Small intestine (tissue), 7 donors: ENCODE measurements around the gene COL11A2. TPM values are rescaled to one million over a fixed set of nuclear protein-coding genes. Genes with fewer than 3 reads are reported as not detected.

ENCODE experiments used
- DNase-seq, 2 donors: peaks; one replicate each; pipeline versions ENCODE4 v3.0.0 to v3.0.0-alpha.2; 2013
- FAIRE-seq: peaks from 2 replicates; lab custom pipeline; 2012; peaks lifted over from hg19 to GRCh38; lab: Jason Lieb, UNC
- H3K27ac ChIP-seq, 3 donors: one replicate each; pipeline ENCODE4 v1.5.1; 2013; ENCODE audit warnings: low read length in 2 of 3, mild to moderate bottlenecking in 2 of 3, control low read depth in 1 of 3, inconsistent platforms in 1 of 3, low read depth in 1 of 3, moderate library complexity in 1 of 3
- H3K27me3 ChIP-seq, 3 donors: one replicate each; pipeline ENCODE4 v1.6.1; 2013; ENCODE audit warnings: low read length in 3 of 3, inconsistent platforms in 1 of 3; ENCODE audit not compliant: control insufficient read depth in 3 of 3, insufficient read depth in 3 of 3
- H3K36me3 ChIP-seq, 3 donors: one replicate each; pipeline ENCODE4 v1.6.1; 2013; ENCODE audit warnings: low read length in 3 of 3, inconsistent platforms in 1 of 3, low read depth in 1 of 3, mild to moderate bottlenecking in 1 of 3, moderate library complexity in 1 of 3; ENCODE audit not compliant: control insufficient read depth in 3 of 3, insufficient read depth in 2 of 3
- H3K4me1 ChIP-seq, 3 donors: one replicate each; pipeline ENCODE4 v1.6.1; 2013; ENCODE audit warnings: low read length in 2 of 3, inconsistent platforms in 1 of 3, low read depth in 1 of 3, mild to moderate bottlenecking in 1 of 3, moderate library complexity in 1 of 3; ENCODE audit not compliant: control insufficient read depth in 3 of 3, insufficient read depth in 2 of 3
- H3K4me3 ChIP-seq, 3 donors: one replicate each; pipeline ENCODE4 v1.5.1; 2013; ENCODE audit warnings: low read length in 3 of 3, control low read depth in 1 of 3, inconsistent platforms in 1 of 3, low read depth in 1 of 3, mild to moderate bottlenecking in 1 of 3, moderate library complexity in 1 of 3
- H3K9me3 ChIP-seq, 2 donors: one replicate each; pipeline ENCODE4 v1.6.1; 2013; ENCODE audit warnings: low read depth in 1 of 2, low read length in 1 of 2; ENCODE audit not compliant: control insufficient read depth in 2 of 2, insufficient read depth in 1 of 2
- WGBS, 3 donors: extraction: QIAGEN DNeasy Blood & Tissue Kit; methylation state at CpG; one replicate each; pipeline ENCODE4 v1.1.7; 2013; 5-methylcytosine and 5-hydroxymethylcytosine counted together
- polyA plus RNA-seq, 4 donors: library from polyadenylated mRNA; stranded (reverse) in 3 of 4; unstranded in 1 of 4; fragments of 200-250 nt in 3 of 4; fragments of 120-200 nt in 1 of 4; gene quantifications; one replicate each; pipeline versions ENCODE4 v1.2.1 to v1.2.3, GENCODE V29; 2013
- donor health status: healthy with polysubstance abuse.
- donor health status: control.
- donor health status: control.
- donor health status: Bipolar disorder and iron deficiency.
- donor health status: healthy.

The COL11A2 gene
- polyA plus RNA-seq, 4 donors: 0.27 to 7.5 (median 0.62) TPM

- DNase-seq (no peak), FAIRE-seq (no peak)
- H3K9me3 ChIP-seq: no peaks in the 10 kb centered on the region
- no peak overlapping the region for H3K27ac ChIP-seq
- 3 to 7% (median 4%) methylated on average over 34 to 72 of the region's 72 CpGs for WGBS, 3 donors
- H3K36me3 ChIP-seq: peaks cover 14 to 39% (median 14%) of the 10 kb centered on the region in 3 donors
- peak overlapping the region in 2 of 3 donors; percentile 10 to 18 for H3K4me3 ChIP-seq
- H3K4me1 ChIP-seq: peaks cover 0 to 16% (median 3%) of the 10 kb centered on the region in 3 donors
- H3K27me3 ChIP-seq: peaks cover 0 to 26% (median 9%) of the 10 kb centered on the region in 3 donors
Observed at GRCh38 chr6:33192671-33193602, 670 bp upstream of the COL11A2 start.

- WGBS, 3 donors: 24 to 46% (median 36%) methylated on average over 8 of the region's 8 CpGs
- no peak for FAIRE-seq
- no peak for DNase-seq
Observed at GRCh38 chr6:33191383-33192104, 723 bp downstream of the COL11A2 start.

GRCh38 chr6:33190504-33191107 lies 1.7 kb downstream of the COL11A2 start:
- 62 to 76% (median 70%) methylated on average over 8 to 11 of the region's 11 CpGs for WGBS, 3 donors
- no peak for FAIRE-seq

More at GRCh38 chr6:33191383-33192104, 723 bp downstream of the COL11A2 start:
- Histone ChIP-seq H3K27ac (no peak overlapping the region), H3K4me3 (no peak overlapping the region), H3K4me1 (peaks cover 0 to 16% (median 3%) of the 10 kb centered on the region in 3 donors), H3K9me3 (no peaks in the 10 kb centered on the region), H3K36me3 (peaks cover 13 to 31% (median 14%) of the 10 kb centered on the region in 3 donors), H3K27me3 (peaks cover 0 to 29% (median 9%) of the 10 kb centered on the region in 3 donors)

GRCh38 chr6:33189625-33190448 lies 2.4 kb downstream of the COL11A2 start:
- H3K36me3 ChIP-seq: peaks cover 3 to 14% (median 5%) of the 10 kb centered on the region in 3 donors
- DNase-seq: no peak
- no peak for FAIRE-seq
- no peak overlapping the region for H3K4me3 ChIP-seq
- no peak overlapping the region for H3K27ac ChIP-seq
- WGBS, 3 donors: 68 to 70% (median 69%) methylated on average over 6 to 7 of the region's 7 CpGs
- H3K27me3 ChIP-seq: peaks cover 2 to 36% (median 9%) of the 10 kb centered on the region in 3 donors
- H3K4me1 ChIP-seq: peaks cover 0 to 16% (median 3%) of the 10 kb centered on the region in 3 donors
- no peaks in the 10 kb centered on the region for H3K9me3 ChIP-seq

More at GRCh38 chr6:33190504-33191107, 1.7 kb downstream of the COL11A2 start:
- Histone ChIP-seq H3K9me3 (no peaks in the 10 kb centered on the region), H3K4me1 (peaks cover 0 to 16% (median 3%) of the 10 kb centered on the region in 3 donors), H3K36me3 (peaks cover 6 to 22% (median 11%) of the 10 kb centered on the region in 3 donors), H3K27ac (no peak overlapping the region), H3K27me3 (peaks cover 0 to 29% (median 9%) of the 10 kb centered on the region in 3 donors), H3K4me3 (no peak overlapping the region)
- no peak for DNase-seq

- no peak for DNase-seq
- peaks cover 0 to 16% (median 3%) of the 10 kb centered on the region in 3 donors for H3K4me1 ChIP-seq
- FAIRE-seq: no peak
- no peaks in the 10 kb centered on the region for H3K9me3 ChIP-seq
- H3K27me3 ChIP-seq: peaks cover 2 to 36% (median 9%) of the 10 kb centered on the region in 3 donors
- 84 to 91% (median 85%) methylated on average over 8 of the region's 8 CpGs for WGBS, 3 donors
- H3K27ac ChIP-seq: no peak overlapping the region
- peaks cover 0 to 8% (median 0%) of the 10 kb centered on the region in 3 donors for H3K36me3 ChIP-seq
- H3K4me3 ChIP-seq: no peak overlapping the region
Observed at GRCh38 chr6:33189164-33189563, 3.1 kb downstream of the COL11A2 start.

- H3K4me1 ChIP-seq: peaks cover 0 to 11% (median 3%) of the 10 kb centered on the region in 3 donors
- peaks cover 0 to 2% of the 10 kb centered on the region in 2 donors for H3K9me3 ChIP-seq
- WGBS, 3 donors: 69 to 81% (median 76%) methylated on average over 1 of the region's 1 CpG
- no peak overlapping the region for H3K27ac ChIP-seq
- peaks cover 2 to 33% (median 9%) of the 10 kb centered on the region in 3 donors for H3K27me3 ChIP-seq
- H3K4me3 ChIP-seq: no peak overlapping the region
- FAIRE-seq (no peak), DNase-seq (no peak)
- no peaks in the 10 kb centered on the region for H3K36me3 ChIP-seq
Observed at GRCh38 chr6:33187809-33188208, 4.5 kb downstream of the COL11A2 start.

- WGBS, 3 donors: 67 to 70% (median 68%) methylated on average over 4 of the region's 4 CpGs
- no peak for FAIRE-seq
Observed at GRCh38 chr6:33185654-33186187, 6.5 kb downstream of the COL11A2 start.

More at GRCh38 chr6:33185654-33186187, 6.5 kb downstream of the COL11A2 start:
- peaks cover 0 to 4% of the 10 kb centered on the region in 2 donors for H3K9me3 ChIP-seq
- H3K27me3 ChIP-seq: peaks cover 2 to 14% (median 2%) of the 10 kb centered on the region in 3 donors
- no peak overlapping the region for H3K4me3 ChIP-seq
- H3K4me1 ChIP-seq: no peaks in the 10 kb centered on the region
- H3K27ac ChIP-seq: no peak overlapping the region
- H3K36me3 ChIP-seq: no peaks in the 10 kb centered on the region
- DNase-seq: no peak
